ENCODE data around the gene ABCA10.

DNA sequence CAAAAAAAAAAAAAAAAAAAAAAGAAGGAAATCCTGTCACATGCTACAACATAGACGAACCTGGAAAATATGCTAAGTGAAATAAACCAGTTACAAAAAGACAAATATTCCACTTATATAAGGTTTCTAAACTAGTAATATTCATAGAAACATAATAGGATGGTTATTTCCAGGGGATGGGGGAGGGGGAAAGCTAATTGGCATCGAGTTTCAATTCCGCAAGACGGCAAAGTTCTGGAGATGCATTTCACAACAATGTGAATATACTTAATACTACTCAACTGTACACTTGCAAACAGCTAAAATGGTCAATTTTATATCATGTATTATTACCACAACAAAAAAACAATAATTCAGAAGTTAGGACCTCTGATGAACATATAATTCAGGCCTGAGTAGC, 130.0 kb downstream of the ABCA10 start:
- TF ChIP-seq, protein P1, sequence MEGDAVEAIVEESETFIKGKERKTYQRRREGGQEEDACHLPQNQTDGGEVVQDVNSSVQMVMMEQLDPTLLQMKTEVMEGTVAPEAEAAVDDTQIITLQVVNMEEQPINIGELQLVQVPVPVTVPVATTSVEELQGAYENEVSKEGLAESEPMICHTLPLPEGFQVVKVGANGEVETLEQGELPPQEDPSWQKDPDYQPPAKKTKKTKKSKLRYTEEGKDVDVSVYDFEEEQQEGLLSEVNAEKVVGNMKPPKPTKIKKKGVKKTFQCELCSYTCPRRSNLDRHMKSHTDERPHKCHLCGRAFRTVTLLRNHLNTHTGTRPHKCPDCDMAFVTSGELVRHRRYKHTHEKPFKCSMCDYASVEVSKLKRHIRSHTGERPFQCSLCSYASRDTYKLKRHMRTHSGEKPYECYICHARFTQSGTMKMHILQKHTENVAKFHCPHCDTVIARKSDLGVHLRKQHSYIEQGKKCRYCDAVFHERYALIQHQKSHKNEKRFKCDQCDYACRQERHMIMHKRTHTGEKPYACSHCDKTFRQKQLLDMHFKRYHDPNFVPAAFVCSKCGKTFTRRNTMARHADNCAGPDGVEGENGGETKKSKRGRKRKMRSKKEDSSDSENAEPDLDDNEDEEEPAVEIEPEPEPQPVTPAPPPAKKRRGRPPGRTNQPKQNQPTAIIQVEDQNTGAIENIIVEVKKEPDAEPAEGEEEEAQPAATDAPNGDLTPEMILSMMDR (IDR thresholded peaks at IDR 0.05; ENCODE audit: insufficient read depth, low read length, poor library complexity, severe bottlenecking), result no peak
- TF ChIP-seq EZH2phosphoT487 (conservative IDR thresholded peaks at IDR 0.05; ENCODE audit: low read length), result no peak
